NCI-H2196 (cell line): ENCODE data around the gene P2RY6.

Source experiments
- DNase-seq: peaks from one replicate; lab custom pipeline; 2025; ENCODE audit not compliant: unreplicated experiment; lab: John Stamatoyannopoulos, UW

P2RY6 gene

DNA sequence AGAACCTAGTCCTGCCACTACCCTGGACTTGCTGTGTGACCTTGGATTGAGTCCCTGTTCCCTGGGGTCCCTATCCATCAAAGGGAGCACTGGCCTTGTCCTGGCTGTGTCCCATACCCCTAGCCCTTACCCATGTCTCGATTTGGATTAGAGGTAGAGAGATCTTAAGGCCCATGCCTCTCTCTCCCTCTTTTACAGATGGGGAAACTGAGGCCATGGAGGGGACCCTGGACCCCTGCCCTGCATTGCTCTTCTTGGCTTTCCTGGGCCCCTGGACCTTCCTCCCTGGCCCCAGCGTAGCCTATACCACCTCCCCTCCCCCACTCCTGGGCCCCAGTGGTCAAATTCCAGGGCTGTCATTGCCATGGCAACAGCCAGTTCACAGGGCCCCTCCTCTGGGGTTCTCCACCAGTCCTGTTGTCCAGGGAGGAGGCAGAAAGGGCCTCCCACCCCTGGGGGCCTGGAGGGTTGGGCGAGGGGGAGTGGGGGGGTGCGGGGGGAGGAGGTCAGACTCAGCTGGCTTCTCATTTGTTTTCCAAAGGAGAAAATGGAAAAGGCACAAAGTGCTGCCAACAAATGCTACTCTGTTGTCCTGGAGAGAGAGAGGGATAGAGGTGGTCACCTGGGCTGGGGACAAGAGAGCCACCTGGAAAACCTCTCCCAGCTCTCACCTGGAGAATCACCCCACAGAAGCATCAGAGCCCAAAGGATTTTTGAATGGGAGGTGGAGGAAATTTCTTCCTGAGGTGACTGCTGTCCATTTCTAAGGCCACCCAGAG lies 59.2 kb downstream of the P2RY6 start:
- DNase-seq, result no peak

DNA sequence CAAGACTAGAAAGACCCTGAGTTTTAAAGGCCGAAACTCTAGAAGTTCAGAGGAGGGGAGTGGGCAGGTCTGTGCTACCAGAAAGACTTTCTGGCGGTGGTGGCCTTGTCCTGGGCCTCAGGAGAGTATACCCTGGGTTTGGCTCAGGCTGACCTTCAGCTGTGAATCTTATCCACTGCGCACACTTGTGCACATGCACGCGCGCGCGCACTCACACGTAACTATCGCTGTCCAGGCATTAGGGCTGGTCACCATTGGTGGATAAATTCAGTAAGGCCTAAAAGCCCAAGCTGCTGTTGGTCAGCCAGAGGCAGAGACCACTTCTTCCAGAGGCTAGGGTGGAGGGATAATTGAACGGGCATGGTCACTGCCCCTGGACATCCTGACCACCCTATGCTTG lies 61.0 kb downstream of the P2RY6 start:
- DNase-seq, result no peak

DNA sequence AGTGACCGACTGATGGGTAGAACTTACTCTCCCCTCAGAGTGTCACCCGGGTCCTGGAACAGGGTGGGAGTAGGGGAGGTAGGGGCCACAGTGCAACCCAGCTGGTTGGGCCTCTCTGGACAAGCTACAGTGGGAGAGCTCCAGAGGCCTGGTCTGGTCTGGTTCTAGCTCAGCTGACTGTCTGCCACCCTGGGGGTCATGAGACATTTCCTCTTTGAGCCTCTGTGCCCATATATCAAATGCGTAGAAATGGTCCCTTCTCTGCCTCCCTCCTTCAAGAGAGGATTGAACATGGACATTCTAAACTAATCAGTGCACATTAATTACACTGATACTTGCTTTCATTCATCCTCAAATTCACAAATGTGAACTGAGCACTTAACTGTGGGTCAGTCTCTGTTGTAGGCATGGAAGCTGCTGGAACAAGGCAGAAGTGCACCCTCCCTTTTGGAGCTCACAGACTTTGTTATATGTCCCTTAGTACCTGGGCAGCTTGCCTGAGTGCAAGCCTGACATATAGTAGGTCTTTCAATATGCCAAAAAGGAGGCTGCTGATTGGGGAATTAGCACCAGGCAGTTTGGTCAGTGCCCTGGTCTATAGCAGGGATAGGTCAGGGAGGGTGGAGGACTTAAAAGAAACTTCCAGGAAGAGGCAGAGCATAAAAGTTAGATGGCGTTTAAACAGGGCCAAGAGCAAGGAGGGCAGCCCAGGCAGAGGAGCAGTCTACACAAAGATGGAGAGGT lies 61.7 kb downstream of the P2RY6 start:
- DNase-seq, result no peak

DNA sequence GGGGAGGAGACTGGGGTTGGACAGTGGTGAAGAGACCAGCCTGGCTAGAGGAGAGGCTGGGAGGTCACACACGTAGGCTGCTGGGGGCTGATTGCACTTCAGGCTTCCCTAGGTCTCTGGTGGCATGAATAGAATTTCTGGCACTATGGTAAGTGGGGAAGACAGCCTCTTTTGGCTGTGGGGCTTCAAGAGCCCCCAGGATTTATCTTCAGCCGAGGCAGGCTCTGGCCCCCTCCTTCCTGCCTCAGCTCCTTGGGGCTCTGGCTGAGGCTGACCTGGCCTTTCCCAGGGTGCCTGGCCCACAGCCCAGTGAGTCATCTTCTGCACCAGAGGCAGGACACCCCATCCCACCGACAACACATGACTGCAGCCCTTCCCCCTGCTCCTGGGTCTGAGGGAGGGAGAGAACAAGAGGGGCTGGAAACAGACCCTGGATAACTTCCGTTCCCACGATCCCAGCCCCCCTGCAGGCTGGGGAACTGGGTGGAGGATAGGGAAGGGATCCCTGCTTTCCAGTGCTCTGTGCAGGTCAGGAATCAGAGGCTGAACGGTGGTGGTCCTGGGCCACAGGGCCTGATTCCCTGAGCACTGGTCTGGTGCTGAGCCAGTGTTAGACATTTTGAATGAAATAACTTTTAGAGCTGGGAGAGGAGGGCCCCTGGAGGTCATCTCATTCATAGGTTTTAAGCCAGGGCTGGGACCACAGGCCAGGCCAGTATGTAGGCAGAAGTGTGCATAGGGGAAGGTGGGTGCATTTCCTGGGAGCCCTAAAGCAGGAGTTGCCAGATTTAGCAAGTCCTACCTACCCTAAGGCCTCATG lies 62.5 kb downstream of the P2RY6 start:
- no peak for DNase-seq

DNA sequence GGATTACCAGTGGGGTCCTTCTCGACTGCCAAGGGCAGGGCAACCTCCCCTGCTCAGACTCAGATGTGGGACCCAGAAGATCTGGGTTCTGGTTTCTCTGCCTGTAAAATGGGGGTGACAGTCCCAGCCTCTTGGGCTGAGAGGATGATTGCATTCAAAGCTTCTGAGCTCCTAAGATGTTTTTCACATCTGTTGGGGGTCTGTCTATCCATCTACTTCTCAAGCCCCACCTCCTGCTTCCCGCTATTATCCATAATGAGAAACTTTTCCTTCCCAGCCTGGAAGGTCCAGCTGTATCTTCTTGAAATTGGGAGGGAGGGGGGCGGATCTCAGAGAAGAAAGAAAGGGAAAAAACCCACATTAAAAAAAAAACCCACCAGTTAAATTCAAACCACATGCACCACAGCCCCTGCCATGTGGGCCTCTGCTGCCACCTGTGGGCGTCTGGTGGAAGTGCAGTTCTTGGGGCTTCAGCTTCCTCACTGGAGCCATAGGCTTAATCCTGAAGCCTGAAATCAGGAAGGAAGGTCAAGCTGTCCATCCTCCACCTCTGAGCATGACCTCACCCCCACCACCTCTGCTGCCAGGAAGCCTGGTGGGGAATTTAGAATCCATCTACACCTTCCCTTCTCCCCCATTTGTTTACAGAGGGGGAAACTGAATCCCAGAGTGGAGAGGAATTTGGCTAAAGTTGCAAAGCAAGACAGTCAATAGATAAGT lies 63.2 kb downstream of the P2RY6 start:
- DNase-seq, result peak; percentile 81

DNA sequence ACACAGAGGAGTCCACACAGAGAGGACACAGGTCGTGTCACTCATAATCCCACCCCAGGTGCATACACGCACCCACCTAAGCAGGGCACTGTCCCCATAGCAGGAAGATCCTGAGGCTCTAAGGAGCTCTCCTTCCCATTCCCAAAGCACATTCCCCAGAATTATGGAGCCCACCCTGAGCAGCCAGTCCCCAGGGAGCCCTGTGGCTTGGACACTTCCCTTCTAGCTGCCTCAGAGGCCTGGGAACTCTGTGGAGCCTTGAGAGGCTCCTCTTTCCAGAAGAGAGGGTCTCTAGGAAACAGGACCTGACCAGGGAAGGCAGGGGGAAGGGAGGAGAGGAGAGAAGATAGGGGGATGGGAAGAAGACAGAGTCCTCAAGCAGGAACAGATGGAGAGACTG lies 65.7 kb downstream of the P2RY6 start:
- DNase-seq, result no peak

DNA sequence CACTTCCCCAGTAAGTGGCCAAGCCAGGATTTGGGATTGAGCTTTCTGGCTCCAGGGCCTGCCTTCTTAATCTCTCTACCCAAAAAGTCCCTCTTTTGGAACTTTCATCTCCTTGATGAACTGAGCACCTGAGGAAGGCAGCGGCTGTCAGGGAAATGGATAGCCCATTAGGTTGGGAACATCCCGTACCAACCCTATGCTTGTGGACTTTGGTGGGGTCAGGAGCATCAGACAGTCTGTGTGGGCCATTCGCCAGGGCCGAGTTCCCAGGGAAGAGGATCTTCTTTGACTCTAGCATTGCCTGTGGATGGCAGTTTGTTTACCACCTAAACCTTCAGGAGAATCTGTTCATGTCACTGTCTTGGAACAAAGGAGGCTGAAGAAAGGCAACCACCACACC lies 66.1 kb downstream of the P2RY6 start:
- DNase-seq, result no peak

DNA sequence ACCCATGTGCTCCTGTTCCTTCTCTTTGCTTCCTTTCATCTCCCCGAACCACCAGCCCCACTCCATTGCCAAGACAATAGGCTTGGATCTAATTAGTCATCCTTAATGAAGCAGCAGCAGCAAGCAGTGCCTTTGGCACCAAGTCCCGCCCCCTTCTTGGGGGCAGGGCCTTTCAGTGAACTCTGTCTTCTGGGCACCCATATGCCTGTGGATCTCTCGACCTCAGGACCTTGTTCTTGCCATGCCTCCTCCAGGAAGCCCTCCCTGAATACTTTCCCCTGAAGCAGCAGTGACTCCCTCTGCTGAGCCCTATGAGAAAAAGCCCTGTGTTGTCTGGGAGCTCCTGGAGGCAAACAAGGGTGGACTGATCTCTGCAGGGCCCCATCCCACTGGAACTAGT lies 68.0 kb downstream of the P2RY6 start:
- no peak for DNase-seq

DNA sequence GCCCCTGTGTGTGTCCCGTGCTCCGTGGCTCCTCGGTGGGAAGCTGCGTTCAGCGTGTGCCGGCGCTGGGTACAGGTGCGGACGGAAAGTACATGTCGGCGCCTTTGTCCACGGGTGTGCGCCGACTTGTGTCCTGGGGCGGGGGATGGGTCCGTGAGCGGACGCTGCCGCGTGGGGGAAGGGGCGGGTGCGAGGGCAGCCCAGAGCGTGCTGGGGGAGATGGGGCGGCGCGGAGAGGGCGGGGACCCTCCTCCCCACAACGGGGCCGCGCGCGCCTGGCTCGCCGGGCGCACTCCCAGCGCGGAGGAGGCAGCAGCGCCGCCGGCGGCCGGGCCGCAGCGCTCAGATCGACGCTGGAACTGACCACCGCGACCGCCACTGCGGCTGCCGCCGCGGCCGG lies 70.5 kb downstream of the P2RY6 start:
- DNase-seq, result peak; percentile 24

DNA sequence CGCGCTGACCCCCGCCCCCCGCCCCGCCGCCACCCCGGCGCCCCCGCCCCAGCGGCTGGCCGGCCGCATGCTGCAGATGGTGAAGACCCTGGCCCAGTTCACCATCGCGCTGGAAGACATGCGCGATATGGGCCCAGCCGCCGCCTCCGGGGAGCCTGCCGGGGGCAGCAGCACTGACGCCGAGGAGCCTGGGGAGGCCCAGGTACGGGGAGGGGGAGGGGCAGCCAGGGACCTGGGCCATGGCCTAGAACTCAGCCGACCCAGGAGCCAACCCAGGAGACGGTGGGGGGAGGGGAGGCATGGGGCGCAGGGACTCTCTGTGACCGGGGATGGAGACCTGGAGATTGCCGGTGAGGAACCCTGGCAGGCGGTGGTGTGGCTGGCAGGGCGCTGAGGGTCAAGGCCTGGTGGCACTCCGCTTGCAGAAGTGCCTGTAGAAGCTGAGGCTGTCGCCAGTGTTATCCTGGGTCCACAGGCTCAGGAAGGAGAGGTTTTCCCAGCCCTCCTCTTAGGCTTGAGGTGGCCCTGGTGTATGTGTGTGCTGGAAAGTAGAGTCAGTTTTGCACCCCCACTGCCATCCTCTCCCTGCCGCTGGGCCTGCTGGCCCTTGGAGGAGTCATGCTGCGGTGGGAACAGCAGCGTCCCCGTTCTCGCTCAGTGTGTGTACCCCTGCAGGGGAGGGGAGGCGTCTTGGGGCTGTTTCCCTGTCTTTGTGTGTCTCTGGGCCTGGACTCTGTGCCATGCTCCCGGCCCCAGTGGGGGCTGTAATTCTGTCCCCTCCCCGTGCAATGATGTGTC lies 71.1 kb downstream of the P2RY6 start:
- DNase-seq, result no peak

DNA sequence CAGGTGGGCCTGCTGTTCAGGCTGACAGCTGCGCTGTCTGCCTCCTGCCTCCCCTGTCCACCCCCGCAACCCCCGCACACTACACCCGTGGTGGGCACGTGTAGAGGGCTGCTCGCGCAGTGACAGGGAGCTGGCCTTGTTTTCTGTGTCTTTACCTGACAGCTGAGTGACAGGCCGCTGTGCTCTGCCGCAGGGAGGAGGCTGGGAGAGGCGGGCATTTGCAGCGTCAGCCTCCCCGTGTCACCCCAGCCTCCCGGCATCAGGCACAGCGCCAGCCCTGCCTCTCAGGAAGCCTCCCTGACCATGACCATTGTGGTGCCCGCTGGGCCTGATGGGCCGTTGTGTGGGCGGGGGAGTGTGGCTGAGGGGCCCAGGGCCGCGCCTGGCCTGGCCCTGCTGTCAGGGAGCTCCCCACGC lies 72.1 kb downstream of the P2RY6 start:
- no peak for DNase-seq

DNA sequence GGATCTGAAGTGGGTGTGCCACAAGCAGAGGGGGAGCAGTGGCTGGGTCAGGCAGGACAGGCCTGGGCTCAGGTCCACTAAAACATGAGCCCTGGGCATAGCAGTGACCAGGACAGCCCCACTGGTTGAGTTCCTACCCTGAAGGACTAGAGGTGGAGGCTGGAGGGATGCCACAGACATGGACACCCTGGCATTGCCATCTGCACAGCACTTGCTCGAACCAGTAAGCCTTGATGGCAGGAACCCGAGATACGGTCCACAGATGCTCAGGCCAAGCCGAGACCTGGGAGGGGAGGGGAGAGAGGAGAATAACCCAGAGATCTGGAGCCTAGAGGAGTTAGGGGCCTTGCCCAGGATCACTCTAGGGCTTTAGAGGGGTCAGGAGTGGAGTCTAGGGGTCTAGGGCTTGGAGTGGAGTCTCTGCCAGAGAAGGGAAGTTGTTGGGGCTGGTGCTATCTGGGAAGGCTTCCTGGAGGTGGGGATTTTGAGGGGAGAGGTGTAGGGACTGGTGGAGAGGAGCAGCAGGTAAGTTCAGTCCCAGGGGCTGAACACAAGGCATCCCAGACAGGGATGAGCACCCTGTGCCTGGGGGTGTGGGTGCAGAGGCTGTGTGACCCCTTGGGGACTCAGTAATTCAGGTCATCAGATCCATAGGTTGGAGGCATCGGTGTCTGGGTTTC lies 73.5 kb downstream of the P2RY6 start:
- DNase-seq, result no peak

DNA sequence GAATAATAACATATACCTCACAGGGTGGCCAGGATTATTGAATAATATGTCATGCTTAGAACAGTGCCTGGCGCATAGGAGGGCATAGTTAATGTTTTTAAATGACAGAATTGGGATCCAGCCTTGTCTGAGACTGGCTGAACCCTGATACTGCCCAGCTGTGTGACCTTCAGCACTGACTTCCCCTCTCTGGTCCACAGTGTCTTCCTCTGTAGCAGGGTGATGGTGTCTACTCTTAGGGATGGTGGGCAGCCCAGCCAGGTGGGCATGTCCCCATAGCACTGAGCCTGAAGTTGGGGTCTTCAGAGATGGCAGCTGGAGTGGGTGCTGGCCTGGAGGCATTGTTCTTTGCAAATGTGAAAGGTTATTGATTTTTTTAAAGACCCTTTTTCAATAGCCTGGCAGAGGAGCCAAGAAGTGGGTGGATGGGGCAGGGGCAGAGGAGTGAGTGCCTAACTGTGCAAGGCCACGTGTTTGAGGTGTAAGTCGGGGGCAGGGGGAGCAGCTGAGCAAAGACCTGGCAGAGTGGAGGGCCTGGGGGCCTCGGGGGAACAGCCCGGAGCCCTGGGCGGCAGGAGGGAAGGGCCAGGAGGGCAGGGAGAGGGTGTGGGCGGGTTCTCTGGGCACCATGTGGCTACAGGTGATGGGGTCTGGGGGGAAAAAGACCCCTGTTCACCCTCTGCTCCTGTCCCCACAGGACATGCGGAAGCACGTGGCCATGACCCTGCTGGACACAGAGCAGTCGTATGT lies 74.2 kb downstream of the P2RY6 start:
- DNase-seq, result no peak

DNA sequence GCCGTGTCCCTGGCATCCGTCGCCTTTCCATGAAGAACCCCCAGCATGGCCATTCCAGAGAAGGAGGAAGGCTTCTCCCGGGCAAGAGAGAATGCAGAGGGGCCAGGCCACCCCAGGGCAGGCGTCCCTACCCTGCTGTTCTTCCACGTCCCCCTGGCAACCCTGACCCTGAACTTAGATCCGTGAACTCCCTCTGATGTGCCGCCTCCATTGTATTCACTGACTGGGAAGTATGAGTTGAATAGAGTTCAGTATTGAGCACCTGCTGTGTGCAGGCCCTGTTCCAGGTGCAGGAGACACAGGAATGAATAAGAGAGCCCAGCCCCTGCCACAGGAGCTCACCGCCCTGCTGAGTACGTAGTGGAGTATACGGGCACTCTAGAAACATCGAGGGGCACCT lies 74.9 kb downstream of the P2RY6 start:
- no peak for DNase-seq
